HG02623 (cell line): ENCODE results near the gene IFNG.

Experiments used
- ATAC-seq: cut with Tn5 transposase; IDR thresholded peaks from one replicate; pipeline ENCODE4 v1.9.1; 2021; ENCODE audit warnings: moderate library complexity; ENCODE audit not compliant: unreplicated experiment

Gene IFNG

GRCh38 chr12:68169213-68169889 is 9.8 kb upstream of the IFNG start:
- ATAC-seq = no peak

GRCh38 chr12:68166317-68166831 is 6.8 kb upstream of the IFNG start:
- no peak for ATAC-seq

- peak; percentile 64 for ATAC-seq
These were observed 4.1 kb upstream of the IFNG start for GRCh38 chr12:68163560-68164081.

- no peak for ATAC-seq
These were observed 2.8 kb upstream of the IFNG start for GRCh38 chr12:68162374-68162773.

GRCh38 chr12:68158432-68158831 is 1.1 kb downstream of the IFNG start:
- no peak for ATAC-seq

GRCh38 chr12:68157380-68157779 is 2.2 kb downstream of the IFNG start:
- no peak for ATAC-seq

- ATAC-seq = no peak
These were observed 2.9 kb downstream of the IFNG start for GRCh38 chr12:68156636-68157035.

- no peak for ATAC-seq
These were observed 4.8 kb downstream of the IFNG start for GRCh38 chr12:68154779-68155178.

GRCh38 chr12:68148261-68148951 is 11.1 kb downstream of the IFNG start:
- ATAC-seq = no peak

GRCh38 chr12:68140556-68140955 is 19.0 kb downstream of the IFNG start:
- no peak for ATAC-seq

- no peak for ATAC-seq
These were observed 19.6 kb downstream of the IFNG start for GRCh38 chr12:68139941-68140340.

- no peak for ATAC-seq
These were observed 20.5 kb downstream of the IFNG start for GRCh38 chr12:68139001-68139400.

GRCh38 chr12:68138480-68138879 is 21.1 kb downstream of the IFNG start:
- ATAC-seq = no peak

GRCh38 chr12:68137335-68137830 is 22.2 kb downstream of the IFNG start:
- no peak for ATAC-seq

GRCh38 chr12:68135520-68135919 is 24.0 kb downstream of the IFNG start:
- ATAC-seq = no peak

- no peak for ATAC-seq
These were observed 27.6 kb downstream of the IFNG start for GRCh38 chr12:68131867-68132414.

- ATAC-seq = no peak
These were observed 29.6 kb downstream of the IFNG start for GRCh38 chr12:68129979-68130378.

GRCh38 chr12:68122236-68122920 is 37.2 kb downstream of the IFNG start:
- no peak for ATAC-seq

- no peak for ATAC-seq
These were observed 38.4 kb downstream of the IFNG start for GRCh38 chr12:68121143-68121542.

GRCh38 chr12:68119724-68120211 is 39.8 kb downstream of the IFNG start:
- peak; percentile 92 for ATAC-seq

GRCh38 chr12:68119250-68119649 is 40.3 kb downstream of the IFNG start:
- ATAC-seq = peak; percentile 53
